CD4-positive, alpha-beta T cell treated with Interleukin-17A for 4 hours (primary cell): ENCODE measurements around the gene RNF5.

Source experiments
- DNase-seq: peaks from one replicate; pipeline ENCODE4 v3.0.0-alpha.2; 2020; ENCODE audit warnings: mixed read lengths

The RNF5 gene

DNA sequence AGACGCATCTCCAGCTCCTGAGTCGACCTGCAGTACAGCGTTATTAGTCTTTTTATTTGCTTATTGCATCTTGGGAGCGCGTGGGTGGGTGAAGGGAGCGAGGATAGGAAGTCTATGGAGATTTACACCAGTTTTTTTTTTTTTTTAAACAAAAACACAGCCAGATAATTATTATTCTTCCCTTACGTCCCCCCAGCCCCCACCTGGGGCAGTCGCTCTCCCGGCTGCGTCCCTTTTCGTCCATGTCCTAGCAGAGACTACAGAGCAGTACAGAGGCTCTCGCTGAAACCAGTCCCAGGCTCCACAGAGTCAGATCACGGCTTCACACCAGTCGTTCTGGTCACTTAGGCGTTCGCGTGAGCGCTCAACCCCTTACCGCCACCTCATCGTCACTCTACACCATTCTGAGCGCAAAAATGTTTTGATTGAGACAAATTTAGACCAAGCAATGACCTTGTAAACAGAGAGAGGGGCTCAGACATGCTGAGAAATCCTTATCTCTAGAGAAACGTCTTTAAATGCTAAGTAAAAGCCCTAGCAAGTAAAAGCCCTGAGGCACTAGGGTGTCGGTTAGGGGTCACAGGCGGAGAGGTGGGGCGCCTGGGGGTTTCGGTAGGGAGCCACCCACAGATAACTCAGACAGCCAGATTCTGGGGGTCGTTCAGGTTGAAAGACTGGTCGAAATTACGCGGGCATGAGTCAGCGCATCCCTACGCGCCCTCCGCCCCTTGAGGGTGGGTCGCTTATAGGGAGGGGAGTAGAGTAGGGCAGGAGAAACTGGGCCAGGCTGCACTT, 25.2 kb upstream of the RNF5 start:
- no peak for DNase-seq

DNA sequence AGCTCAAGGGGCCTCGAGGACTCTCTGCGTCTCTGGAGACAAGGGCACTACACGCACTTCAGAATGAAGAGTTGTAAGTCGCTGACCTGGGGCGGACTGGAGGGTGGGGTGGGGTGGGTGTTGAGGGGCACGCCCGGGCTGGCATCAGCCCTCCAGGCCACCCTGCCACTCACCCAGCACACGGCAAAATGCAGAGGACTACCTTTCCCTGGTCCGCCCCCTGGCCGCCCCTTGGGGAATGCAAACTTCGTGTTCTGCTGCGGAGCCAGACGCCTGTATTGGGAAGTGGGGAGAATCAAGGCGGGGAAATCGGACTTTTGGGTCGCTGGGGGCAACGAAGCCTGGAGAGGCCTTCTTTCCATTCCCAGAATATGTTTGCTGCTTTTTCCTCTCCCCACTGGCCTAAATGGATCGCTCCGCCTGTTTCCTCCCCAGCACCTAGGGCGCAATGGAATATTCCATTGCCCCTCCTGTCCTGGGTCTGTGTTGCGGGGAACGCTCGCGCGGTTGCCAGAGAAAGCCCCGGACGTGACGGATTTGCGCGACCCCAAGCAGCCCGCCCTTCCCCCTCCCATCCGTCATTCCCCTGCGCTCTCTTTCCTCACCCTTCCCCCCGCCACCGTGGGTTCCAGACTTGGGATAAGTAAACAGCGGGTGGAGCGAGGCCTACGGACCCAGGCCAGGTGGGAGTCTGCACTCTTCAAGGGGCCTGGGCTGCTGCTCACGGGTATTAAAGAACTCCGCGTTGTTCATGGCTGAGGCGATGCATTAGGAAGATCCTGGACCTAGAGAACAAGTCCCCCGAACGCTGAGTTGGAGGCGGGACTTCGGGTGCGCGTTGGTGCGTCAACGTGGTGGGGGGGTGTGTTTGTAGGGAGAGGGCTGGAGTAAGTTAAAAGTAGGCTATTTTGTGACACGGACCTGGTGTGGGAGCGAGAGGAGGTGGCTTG, 24.4 kb upstream of the RNF5 start, which contains the start of gene PPT2:
PPT2 (plus strand) TSS at position 578 of the 950 bp plus-strand sequence. CDS start 454 bp downstream, outside the sequence.
- DNase-seq = peak; percentile 75

DNA sequence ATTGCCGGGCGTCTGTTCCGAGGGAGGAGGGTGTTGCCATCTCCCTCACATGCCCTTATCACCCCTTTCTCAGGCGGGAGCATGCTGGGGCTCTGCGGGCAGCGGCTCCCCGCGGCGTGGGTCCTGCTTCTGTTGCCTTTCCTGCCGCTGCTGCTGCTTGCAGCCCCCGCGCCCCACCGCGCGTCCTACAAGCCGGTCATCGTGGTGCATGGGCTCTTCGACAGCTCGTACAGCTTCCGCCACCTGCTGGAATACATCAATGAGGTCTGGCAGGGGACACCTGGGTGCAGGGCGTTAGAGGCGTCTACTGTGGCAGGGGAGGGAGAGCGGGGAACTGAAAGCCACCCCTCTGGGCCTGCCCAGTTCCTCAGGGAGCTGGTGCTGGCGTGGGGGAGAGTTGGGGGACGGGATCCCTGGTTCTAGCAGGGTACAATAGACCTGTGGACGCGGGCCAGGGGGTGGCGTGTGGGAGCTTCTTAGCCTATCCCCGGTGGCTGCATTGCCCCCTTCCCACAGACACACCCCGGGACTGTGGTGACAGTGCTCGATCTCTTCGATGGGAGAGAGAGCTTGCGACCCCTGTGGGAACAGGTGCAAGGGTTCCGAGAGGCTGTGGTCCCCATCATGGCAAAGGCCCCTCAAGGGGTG, 23.6 kb upstream of the RNF5 start:
- peak; percentile 76 for DNase-seq

DNA sequence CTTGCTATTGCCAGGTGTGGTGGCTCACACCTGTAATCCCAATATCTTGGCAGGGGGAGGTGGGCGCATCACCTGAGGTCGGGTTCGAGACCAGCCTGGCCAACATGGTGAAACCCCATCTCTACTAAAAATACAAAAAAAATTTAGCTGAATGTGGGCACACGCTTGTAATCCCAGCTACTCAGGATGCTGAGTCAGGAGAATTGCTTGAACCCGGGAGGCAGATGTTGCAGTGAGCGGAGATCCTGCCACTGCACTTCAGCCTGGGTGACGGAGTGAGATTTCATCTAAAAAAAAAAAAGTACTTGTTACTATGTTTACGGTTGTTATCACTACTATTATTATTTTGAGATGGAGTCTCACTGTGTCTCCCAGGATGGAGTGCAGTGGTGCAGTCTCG, 21.3 kb upstream of the RNF5 start:
- no peak for DNase-seq

DNA sequence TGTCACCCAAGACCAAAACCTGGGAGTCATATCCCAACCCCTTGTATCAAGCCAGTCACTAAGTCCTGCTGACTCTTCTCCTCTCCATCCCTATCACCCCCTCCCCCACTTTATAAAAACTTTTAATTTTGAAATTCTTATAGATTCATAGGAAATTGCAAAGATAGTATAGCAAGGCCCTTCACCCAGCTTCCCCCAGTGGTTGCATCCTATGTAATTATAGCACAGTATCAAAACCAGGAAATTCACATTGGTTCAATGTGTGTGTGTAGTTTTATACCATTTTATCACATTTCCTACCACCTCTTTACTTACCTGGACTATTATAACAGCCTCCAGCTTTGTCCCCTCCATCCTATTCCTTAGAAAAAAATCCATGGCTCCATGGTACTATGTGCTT, 20.2 kb upstream of the RNF5 start:
- no peak for DNase-seq

GRCh38 chr6:32163559-32164258, 14.5 kb upstream of the RNF5 start:
- no peak for DNase-seq

DNA sequence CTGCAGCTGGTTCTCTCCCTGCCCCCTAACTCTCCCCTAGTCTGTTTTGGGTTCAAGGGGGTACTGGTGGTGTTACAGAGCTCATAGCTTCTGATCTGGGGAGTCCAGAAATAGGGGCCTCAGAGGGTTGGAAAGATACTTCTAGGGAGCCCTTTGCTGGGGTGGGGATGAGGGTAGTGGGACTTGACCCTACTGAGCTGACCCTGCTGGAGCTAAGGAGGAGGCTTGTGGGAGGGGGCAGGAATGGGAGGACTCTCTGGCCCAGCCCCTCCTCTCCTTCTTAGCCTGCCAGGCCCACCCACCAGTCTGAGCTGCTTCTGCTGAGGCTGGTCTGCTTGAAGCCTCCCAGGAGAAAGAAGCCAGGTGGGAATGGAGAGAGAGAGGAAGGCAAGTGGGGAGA, 13.9 kb upstream of the RNF5 start, which contains the start of gene EGFL8:
EGFL8 (plus strand) TSS at position 301 of the 400 bp plus-strand sequence. CDS start 1,571 bp downstream, outside the sequence.
- DNase-seq = no peak

DNA sequence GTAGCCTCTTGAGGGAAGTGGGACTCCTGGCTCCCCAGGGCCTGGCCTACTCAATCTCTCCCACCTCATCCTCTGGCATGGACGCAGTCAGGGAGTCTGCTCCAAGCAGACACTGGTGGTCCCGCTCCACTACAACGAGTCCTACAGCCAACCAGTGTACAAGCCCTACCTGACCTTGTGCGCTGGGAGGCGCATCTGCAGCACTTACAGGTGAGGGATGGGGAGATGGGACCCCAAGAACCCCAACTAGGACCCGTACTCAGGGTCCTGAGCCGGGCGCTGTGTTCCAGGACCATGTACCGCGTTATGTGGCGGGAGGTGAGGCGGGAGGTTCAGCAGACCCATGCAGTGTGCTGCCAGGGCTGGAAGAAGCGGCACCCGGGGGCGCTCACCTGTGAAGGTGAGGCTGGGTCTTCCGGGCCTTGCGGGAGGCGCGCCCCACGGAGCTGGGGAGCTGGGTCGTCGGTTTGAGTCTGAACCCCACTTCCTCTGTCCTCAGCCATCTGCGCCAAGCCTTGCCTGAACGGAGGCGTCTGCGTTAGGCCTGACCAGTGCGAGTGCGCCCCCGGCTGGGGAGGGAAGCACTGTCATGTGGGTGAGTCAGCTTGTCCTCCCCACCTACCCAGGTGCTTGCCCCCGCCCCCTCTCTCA, 11.7 kb upstream of the RNF5 start:
- no peak for DNase-seq

DNA sequence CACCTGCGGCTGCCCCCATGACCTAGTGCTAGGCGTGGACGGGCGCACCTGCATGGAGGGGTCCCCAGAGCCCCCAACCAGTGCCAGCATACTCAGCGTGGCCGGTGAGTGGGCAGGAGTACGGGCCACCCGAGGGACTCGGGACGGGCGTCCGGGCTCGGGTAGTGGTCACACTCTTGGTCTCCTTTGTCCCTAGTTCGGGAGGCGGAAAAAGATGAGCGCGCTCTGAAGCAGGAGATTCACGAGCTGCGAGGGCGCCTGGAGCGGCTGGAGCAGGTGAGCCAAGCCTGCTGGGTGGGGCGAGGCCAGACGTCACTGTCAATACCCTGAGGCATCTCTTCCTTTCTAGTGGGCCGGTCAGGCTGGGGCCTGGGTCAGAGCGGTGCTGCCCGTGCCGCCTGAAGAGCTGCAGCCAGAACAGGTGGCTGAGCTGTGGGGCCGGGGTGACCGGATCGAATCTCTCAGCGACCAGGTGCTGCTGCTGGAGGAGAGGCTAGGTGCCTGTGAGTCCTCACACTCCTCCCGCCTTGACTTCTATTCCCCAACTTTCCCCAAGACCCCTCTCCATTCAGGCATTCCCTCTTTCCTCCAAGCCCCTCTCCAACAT, 10.9 kb upstream of the RNF5 start:
- no peak for DNase-seq

DNA sequence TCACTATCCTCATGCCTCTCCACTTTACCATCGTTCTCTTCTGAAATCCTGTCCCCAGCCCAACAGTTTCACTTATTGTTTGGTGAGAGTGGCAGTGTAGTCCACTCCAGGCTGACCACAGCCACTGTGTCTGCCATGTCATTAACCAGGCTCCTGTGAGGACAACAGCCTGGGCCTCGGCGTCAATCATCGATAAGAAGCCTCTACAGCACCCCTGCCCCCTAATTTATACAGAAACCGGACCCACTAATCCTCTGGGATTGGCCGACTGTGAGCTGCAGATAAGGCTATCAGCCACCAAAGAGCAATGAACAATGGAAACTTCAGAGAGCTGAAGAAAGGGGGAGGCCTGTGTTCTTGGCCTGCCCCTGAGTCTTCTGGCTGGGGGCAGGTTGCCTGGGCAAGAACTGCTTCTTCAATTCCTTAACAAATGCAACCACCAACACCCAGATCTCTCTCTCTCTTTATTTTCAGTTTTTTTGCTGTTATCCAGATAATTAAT, 10.4 kb upstream of the RNF5 start:
- DNase-seq = no peak

- DNase-seq = no peak
Measured at GRCh38 chr6:32168350-32168749, 9.9 kb upstream of the RNF5 start.

- DNase-seq = no peak
Measured at GRCh38 chr6:32168807-32169591, 9.2 kb upstream of the RNF5 start.

DNA sequence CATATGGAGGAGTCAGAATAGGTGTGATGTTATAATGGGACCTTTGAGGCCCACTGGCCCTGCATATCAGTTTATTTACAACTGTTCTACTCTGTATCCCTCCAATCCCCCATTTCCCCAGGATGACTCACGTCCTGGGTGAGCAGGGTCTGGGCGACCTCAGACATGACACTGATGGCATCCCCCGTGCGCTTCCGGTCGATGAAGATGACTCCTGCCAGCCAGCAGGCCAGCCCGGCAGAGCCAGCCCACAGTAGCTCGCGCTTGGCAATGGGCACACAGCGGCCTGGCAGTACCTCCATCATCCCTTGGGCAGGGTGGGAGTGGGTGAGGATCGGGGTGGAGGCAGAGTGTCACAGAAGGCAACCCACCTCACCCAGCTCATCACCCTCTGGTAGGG, 7.9 kb upstream of the RNF5 start:
- DNase-seq = no peak

DNA sequence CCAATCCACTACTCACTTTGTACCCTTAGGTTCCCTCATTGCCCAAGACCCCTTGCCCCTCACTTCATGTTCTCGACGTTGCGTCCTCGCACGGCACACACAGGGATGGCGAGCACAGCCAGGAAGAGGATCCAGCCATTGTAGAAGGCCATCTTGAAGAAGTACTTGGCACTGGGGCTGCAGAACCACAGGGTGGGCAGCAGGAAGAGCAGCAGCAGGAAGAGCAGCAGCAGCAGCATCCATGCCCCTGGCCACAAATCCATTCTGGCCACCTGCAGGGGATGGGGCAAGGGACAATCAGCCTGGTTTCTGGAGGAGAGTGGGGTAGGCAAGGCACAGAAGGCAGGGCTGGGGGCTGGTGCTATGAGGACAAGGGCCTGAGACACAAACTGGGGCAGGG, 7.0 kb upstream of the RNF5 start:
- no peak for DNase-seq

DNA sequence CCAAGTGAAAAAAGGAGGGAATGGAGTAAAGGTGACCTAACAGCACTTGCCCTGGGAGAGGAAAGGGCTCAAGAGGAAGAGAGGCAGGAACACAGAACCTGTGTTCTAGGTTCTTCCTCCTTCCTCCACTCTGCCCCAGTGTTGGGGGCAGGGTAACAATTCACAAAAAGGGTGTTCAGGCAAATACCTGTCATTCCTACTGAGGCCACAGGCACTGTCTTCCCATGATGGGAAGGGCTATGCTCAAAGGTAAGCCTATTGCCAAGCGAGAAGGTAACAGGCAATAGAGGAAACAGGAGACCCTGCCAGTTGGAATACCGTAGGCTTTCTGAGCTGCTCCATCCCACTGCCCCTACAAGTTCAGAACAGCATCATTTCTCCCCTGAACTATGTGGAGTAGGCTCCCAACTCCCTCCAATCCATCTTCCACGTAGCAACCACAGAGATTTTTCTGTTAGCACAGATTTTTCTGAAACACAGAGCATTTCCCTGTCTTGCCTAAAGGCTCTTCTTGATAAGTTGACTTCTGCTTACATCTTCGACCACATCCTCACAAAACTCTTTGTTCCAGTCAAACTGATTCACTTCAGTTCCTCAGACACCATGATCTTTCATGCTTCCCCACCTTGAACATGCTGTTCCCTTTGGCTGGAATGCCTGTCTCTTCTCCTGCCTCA, 5.0 kb upstream of the RNF5 start:
- no peak for DNase-seq

- DNase-seq = no peak
Measured at GRCh38 chr6:32174416-32174815, 3.8 kb upstream of the RNF5 start.

DNA sequence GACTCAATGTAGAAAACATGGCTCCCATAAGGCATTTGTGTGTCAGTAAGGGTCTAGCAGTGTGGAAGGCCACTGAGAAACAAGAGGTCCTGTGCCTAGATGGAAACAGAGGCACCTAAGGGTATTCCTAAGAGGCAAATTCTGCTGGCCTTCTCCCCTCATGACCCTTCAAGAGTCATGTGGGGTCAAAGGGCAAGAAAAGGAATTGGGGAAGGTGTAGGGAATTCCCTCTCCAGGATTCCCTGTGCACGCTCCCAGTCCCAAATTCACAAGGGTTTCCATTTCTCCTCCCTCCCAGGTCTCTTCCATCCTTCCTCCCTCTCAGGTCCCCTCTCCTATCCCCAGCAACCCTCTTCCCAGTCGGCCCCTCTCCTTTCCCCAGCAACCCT, 2.9 kb upstream of the RNF5 start:
- no peak for DNase-seq

DNA sequence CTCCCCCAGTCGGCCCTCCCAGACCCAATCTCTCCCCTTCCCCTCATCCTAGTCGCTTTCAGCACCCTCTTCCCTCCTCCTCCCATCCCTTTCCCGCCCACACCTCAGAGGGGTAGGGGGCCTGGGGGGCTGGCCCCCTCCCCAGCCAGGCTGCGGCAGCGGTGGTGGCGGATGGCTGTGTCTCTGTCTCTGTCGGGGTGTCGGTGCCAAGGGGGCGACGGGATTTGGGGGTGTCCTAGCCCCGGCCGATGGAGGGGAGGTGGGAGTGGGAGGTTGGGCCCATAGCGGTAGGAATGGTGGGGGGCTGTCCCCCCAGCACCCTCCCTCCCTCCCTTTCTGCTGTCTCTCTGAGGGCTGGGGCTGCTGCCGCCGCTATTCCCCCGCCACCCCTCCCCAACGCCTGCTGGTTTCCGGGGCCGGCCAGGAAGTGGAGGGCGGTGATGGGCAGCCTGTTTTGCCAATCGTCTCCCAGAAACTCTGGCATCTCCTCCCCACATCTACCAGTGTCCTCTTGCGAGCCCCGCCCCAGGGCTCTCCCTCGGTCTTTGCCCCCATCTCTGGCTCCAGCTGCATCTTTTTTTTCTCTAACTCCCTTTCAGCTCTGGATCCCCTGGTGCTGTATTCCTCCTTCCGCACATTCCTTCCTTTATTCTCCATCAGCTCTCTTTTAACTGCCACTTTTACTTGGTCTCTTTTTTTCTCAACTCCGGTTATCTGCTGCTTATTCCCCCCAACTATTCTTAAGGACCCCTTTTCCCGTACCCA, 2.3 kb upstream of the RNF5 start, which contains the start of gene AGPAT1:
AGPAT1 (minus strand) TSS at position 374 of the 765 bp plus-strand sequence. CDS start 4,588 bp downstream, outside the sequence.
- peak; percentile 96 for DNase-seq
